Measurements from ENCODE around the gene ELAVL1. TPM values are rescaled to one million over a fixed set of nuclear protein-coding genes. Genes with fewer than 3 reads are reported as not detected.

Gene ELAVL1
- total RNA-seq (2012; rRNA removed): 31.9 and 42.6 TPM in 2 replicates

GRCh38 chr19:8005534-8006256, at the start of gene ELAVL1:
Gene ELAVL1, minus strand, starts transcription at chr19:8005641. Its CDS starts 13,826 bp downstream, at chr19:7991815.
- no peaks in the 10 kb centered on the region for H3K9me3 ChIP-seq (replicated peaks; ENCODE audit: low read length)
- peak within 1 kb of the TSS; percentile 98 for H3K4me3 ChIP-seq (ENCODE audit: low read length)
- peak within 1 kb of the TSS; percentile 96 for H3K9ac ChIP-seq (ENCODE audit: low read depth, low read length)
- no peaks in the 10 kb centered on the region for H3K36me3 ChIP-seq (ENCODE audit: insufficient read depth, low read length)
- H3K4me2 ChIP-seq (ENCODE audit: low read length): peak within 1 kb of the TSS; percentile 92
- no peaks in the 10 kb centered on the region for H3K27me3 ChIP-seq (ENCODE audit: control insufficient read depth, insufficient read depth, low read length)
- peaks cover 18% of the 10 kb centered on the region for H3K4me1 ChIP-seq (ENCODE audit: control insufficient read depth, insufficient read depth, low read length)

GRCh38 chr19:8054169-8054568, 48.7 kb upstream of the ELAVL1 start:
- no peaks in the 10 kb centered on the region for H3K9me3 ChIP-seq (replicated peaks; ENCODE audit: low read length)
- no peak overlapping the region for H3K4me3 ChIP-seq (ENCODE audit: low read length)
- peaks cover 3% of the 10 kb centered on the region for H3K27me3 ChIP-seq (ENCODE audit: control insufficient read depth, insufficient read depth, low read length)
- H3K9ac ChIP-seq (ENCODE audit: low read depth, low read length): no peak overlapping the region
- H3K4me1 ChIP-seq (ENCODE audit: control insufficient read depth, insufficient read depth, low read length): peaks cover 4% of the 10 kb centered on the region
- H3K36me3 ChIP-seq (ENCODE audit: insufficient read depth, low read length): no peaks in the 10 kb centered on the region
- no peak overlapping the region for H3K4me2 ChIP-seq (ENCODE audit: low read length)

DNA sequence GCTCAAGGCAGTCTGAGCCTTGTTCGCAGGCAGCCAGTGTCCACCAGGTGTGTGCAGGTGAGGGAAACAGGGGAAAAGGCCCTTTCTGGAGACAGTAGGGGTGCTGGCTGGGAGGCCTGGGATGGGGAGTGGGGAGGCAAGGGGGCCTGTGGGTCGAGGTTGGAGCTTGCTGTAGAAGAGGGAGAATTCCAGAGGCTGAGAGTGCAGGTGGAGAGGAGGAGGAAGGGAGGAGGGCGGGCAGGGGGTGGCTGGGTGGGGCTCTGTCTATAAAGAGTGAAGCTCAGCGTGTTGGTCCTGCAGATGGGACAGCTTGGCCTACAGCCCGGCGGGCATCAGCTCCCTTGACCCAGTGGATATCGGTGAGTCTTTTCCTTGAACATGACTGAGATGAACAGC, 47.0 kb upstream of the ELAVL1 start, which contains the start of gene CCL25:
Gene CCL25 (plus strand): TSS at position 297 of the 396 bp plus-strand sequence. CDS start 290 bp downstream, outside the sequence.
- H3K9me3 ChIP-seq (replicated peaks; ENCODE audit: low read length): no peaks in the 10 kb centered on the region
- H3K4me2 ChIP-seq (ENCODE audit: low read length): no peak within 1 kb of the TSS
- no peak within 1 kb of the TSS for H3K4me3 ChIP-seq (ENCODE audit: low read length)
- peaks cover 4% of the 10 kb centered on the region for H3K4me1 ChIP-seq (ENCODE audit: control insufficient read depth, insufficient read depth, low read length)
- H3K36me3 ChIP-seq (ENCODE audit: insufficient read depth, low read length): no peaks in the 10 kb centered on the region
- peaks cover 3% of the 10 kb centered on the region for H3K27me3 ChIP-seq (ENCODE audit: control insufficient read depth, insufficient read depth, low read length)
- no peak within 1 kb of the TSS for H3K9ac ChIP-seq (ENCODE audit: low read depth, low read length)

DNA sequence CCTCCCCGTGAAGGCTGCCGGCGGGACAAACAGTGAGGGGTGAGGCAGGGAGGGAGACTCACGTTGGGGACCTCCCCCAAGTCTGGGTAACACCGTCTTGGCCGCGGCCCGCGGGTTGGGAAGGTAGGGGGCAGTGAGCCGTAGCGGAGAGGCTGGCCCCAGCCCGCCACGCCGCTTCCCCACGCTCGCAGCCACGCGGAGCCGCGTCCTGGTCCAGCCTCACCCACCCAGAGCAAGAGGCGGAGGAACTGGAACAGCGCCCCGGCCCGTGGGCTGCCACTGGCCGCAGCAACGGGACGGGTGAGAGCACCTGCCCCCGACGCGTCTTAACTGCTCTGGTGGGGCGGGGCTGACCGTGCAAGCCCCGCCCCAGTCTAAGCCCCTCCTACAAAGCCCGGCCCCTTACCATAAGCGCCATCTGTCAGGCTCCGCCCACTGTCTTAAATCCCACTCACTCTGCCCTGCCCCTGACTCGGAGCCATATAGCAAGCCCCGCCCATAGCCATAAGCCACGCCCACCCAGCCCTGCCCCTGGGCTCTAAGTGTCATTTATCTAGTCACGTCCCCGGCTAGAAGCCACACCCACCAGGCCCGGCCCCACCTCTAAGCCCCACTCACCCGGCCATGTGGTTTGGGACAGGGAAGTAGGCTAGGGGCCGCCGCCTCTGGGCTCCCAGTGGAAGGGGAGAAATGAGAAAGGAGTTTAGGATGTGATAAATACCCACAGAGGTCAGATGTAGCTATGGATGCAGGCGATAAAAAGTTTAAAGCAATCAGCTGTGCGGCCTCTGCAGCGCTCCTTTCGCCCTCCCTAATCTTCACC, 45.0 kb upstream of the ELAVL1 start:
- Histone ChIP-seq H3K4me2 (ENCODE audit: low read length) (peak overlapping the region; percentile 41), H3K36me3 (ENCODE audit: insufficient read depth, low read length) (no peaks in the 10 kb centered on the region), H3K9ac (ENCODE audit: low read depth, low read length) (no peak overlapping the region), H3K9me3 (replicated peaks; ENCODE audit: low read length) (no peaks in the 10 kb centered on the region), H3K4me1 (ENCODE audit: control insufficient read depth, insufficient read depth, low read length) (peaks cover 4% of the 10 kb centered on the region), H3K27me3 (ENCODE audit: control insufficient read depth, insufficient read depth, low read length) (peaks cover 3% of the 10 kb centered on the region), H3K4me3 (ENCODE audit: low read length) (peak overlapping the region; percentile 30)

- Histone ChIP-seq H3K27me3 (ENCODE audit: control insufficient read depth, insufficient read depth, low read length) (peaks cover 3% of the 10 kb centered on the region), H3K4me2 (ENCODE audit: low read length) (no peak overlapping the region), H3K4me3 (ENCODE audit: low read length) (no peak overlapping the region), H3K9me3 (replicated peaks; ENCODE audit: low read length) (no peaks in the 10 kb centered on the region), H3K36me3 (ENCODE audit: insufficient read depth, low read length) (no peaks in the 10 kb centered on the region), H3K4me1 (ENCODE audit: control insufficient read depth, insufficient read depth, low read length) (peaks cover 4% of the 10 kb centered on the region), H3K9ac (ENCODE audit: low read depth, low read length) (no peak overlapping the region)
Observed at GRCh38 chr19:8046569-8047165, 41.2 kb upstream of the ELAVL1 start.

GRCh38 chr19:8045872-8046568, 40.6 kb upstream of the ELAVL1 start:
- Histone ChIP-seq H3K36me3 (ENCODE audit: insufficient read depth, low read length) (no peaks in the 10 kb centered on the region), H3K9ac (ENCODE audit: low read depth, low read length) (no peak overlapping the region), H3K4me3 (ENCODE audit: low read length) (no peak overlapping the region), H3K4me2 (ENCODE audit: low read length) (no peak overlapping the region), H3K9me3 (replicated peaks; ENCODE audit: low read length) (no peaks in the 10 kb centered on the region), H3K27me3 (ENCODE audit: control insufficient read depth, insufficient read depth, low read length) (peaks cover 3% of the 10 kb centered on the region), H3K4me1 (ENCODE audit: control insufficient read depth, insufficient read depth, low read length) (peaks cover 4% of the 10 kb centered on the region)

DNA sequence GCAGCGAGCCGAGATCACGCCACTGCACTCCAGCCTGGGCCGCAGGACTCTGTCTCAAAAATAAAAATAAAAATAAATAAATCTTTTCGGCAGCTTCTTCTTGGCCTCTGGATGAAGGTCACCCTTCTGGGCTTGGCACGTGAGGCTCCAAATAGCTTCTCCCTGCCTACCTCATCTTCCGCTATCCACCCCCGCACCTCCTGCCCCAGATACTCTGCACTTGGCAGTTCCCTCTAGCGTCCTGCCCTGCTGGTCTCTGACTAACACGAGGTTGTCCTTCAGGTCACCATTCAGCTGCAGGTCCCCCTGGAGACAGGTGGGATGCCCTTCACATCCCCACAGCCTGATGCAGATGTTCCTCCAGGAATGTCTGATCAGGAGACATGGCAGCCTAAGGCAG, 38.6 kb upstream of the ELAVL1 start:
- Histone ChIP-seq H3K27me3 (ENCODE audit: control insufficient read depth, insufficient read depth, low read length) (no peaks in the 10 kb centered on the region), H3K36me3 (ENCODE audit: insufficient read depth, low read length) (no peaks in the 10 kb centered on the region), H3K4me2 (ENCODE audit: low read length) (no peak overlapping the region), H3K9ac (ENCODE audit: low read depth, low read length) (no peak overlapping the region), H3K4me3 (ENCODE audit: low read length) (no peak overlapping the region), H3K9me3 (replicated peaks; ENCODE audit: low read length) (no peaks in the 10 kb centered on the region), H3K4me1 (ENCODE audit: control insufficient read depth, insufficient read depth, low read length) (no peaks in the 10 kb centered on the region)

DNA sequence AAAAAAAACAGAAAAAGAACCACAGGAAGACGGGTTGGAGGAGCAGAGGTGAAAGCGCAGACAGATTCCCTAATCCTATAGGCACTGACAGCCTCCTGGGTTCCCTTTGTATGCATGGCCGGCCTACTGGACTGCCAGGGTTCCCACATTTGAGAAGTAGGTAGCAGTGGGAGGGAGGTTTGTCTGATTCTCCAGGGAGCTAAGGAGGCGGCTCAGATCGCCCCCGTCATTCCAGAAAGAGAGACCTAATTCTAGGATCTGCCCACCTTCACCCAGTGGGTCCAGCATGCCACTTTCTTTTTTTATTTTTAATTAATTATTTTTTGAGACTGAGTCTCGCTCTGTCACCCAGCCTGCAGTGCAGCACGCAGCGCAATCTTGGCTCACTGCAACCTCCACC, 37.5 kb upstream of the ELAVL1 start:
- Histone ChIP-seq H3K36me3 (ENCODE audit: insufficient read depth, low read length) (no peaks in the 10 kb centered on the region), H3K9ac (ENCODE audit: low read depth, low read length) (no peak overlapping the region), H3K27me3 (ENCODE audit: control insufficient read depth, insufficient read depth, low read length) (no peaks in the 10 kb centered on the region), H3K4me2 (ENCODE audit: low read length) (no peak overlapping the region), H3K4me3 (ENCODE audit: low read length) (no peak overlapping the region), H3K4me1 (ENCODE audit: control insufficient read depth, insufficient read depth, low read length) (no peaks in the 10 kb centered on the region), H3K9me3 (replicated peaks; ENCODE audit: low read length) (no peaks in the 10 kb centered on the region)

DNA sequence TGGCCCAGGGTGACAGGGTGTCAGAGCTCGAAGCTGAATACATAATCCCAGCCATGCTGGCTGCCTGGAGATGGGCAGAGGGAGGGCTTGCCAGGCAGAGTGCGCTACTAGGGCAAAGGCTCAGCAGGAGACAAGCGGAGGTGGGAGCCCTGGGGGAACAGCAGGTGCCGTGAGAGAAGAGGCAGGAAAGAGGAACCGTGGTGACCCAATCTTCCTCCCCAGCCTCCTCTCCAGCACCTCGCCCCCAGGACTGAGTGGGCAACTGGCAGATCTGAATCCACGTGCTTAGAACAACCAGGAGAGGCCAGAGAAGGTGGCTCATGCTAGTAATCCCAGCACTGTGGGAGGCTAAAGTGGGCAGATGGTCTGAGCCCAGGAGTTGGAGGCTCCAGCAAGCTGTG, 36.1 kb upstream of the ELAVL1 start:
- H3K4me3 ChIP-seq (ENCODE audit: low read length): no peak overlapping the region
- no peak overlapping the region for H3K4me2 ChIP-seq (ENCODE audit: low read length)
- peaks cover under 1% of the 10 kb centered on the region for H3K27me3 ChIP-seq (ENCODE audit: control insufficient read depth, insufficient read depth, low read length)
- H3K4me1 ChIP-seq (ENCODE audit: control insufficient read depth, insufficient read depth, low read length): peaks cover 2% of the 10 kb centered on the region
- H3K9ac ChIP-seq (ENCODE audit: low read depth, low read length): no peak overlapping the region
- H3K36me3 ChIP-seq (ENCODE audit: insufficient read depth, low read length): no peaks in the 10 kb centered on the region
- no peaks in the 10 kb centered on the region for H3K9me3 ChIP-seq (replicated peaks; ENCODE audit: low read length)

GRCh38 chr19:8039231-8039630, 33.8 kb upstream of the ELAVL1 start:
- Histone ChIP-seq H3K27me3 (ENCODE audit: control insufficient read depth, insufficient read depth, low read length) (peaks cover 6% of the 10 kb centered on the region), H3K36me3 (ENCODE audit: insufficient read depth, low read length) (no peaks in the 10 kb centered on the region), H3K4me2 (ENCODE audit: low read length) (no peak overlapping the region), H3K4me3 (ENCODE audit: low read length) (no peak overlapping the region), H3K9me3 (replicated peaks; ENCODE audit: low read length) (no peaks in the 10 kb centered on the region), H3K9ac (ENCODE audit: low read depth, low read length) (no peak overlapping the region), H3K4me1 (ENCODE audit: control insufficient read depth, insufficient read depth, low read length) (peaks cover 5% of the 10 kb centered on the region)

GRCh38 chr19:8038815-8039214, 33.4 kb upstream of the ELAVL1 start:
- Histone ChIP-seq H3K9ac (ENCODE audit: low read depth, low read length) (no peak overlapping the region), H3K4me2 (ENCODE audit: low read length) (no peak overlapping the region), H3K9me3 (replicated peaks; ENCODE audit: low read length) (no peaks in the 10 kb centered on the region), H3K36me3 (ENCODE audit: insufficient read depth, low read length) (no peaks in the 10 kb centered on the region), H3K4me3 (ENCODE audit: low read length) (no peak overlapping the region), H3K4me1 (ENCODE audit: control insufficient read depth, insufficient read depth, low read length) (peaks cover 5% of the 10 kb centered on the region), H3K27me3 (ENCODE audit: control insufficient read depth, insufficient read depth, low read length) (peaks cover 6% of the 10 kb centered on the region)

Measured in skeletal muscle satellite cell (primary cell).